PC-3 (cell line): ENCODE data around the gene GNG14.

ENCODE experiments used
- EZH2 ChIP-seq: fragments of 300-600 bp; sonication (generic); IDR thresholded peaks from one replicate; pipeline ENCODE4 v1.6.1; 2017; ENCODE audit warnings: antibody characterized with exemption, mild to moderate bottlenecking, low read length; ENCODE audit not compliant: unreplicated experiment
- EZH2phosphoT487 ChIP-seq: fragments of 300-600 bp; sonication (generic); IDR thresholded peaks from 2 replicates; pipeline ENCODE4 v1.6.1; 2018; ENCODE audit warnings: mild to moderate bottlenecking, antibody characterized with exemption, low read length, borderline replicate concordance
- TF ChIP-seq, protein P1 (sequence below): fragments of 300-600 bp; sonication (generic); conservative IDR thresholded peaks from 2 replicates; pipeline ENCODE4 v1.5.1; 2017; ENCODE audit warnings: antibody characterized with exemption, low read depth, mild to moderate bottlenecking, low read length

DNA sequence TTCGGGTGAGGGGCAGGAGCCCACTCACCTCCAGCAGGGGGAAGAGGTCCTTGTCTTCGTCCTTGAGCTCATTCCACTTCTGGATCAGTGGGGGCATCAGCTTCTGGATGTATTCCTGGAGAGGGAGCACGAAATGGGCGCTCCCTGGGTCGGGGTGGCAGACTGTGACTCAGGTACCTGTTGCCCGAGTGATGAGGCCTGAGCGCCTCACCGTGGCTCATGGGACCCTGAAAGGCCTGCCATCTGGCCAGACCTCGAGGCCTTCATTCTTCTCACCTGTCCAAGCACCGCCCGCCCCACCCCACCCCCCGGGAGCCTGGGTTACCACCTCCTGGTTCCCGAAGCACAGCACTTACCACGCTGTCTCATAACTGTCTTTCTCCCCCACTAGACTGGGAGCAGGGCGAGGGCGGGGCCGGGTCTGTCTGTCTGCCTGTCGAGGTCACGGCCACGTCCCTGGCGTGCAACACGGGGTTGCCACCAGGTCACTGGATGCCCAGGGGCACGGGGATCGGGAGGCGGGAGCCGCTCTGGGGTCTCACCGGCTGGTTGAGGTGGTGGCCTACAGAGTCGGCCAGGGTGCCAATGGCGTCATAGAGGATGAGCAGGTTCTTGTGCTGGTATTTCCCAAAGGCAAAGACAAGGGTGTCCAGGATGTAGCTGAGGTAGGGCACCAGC lies 18.0 kb downstream of the GNG14 start:
- TF ChIP-seq, protein P1, sequence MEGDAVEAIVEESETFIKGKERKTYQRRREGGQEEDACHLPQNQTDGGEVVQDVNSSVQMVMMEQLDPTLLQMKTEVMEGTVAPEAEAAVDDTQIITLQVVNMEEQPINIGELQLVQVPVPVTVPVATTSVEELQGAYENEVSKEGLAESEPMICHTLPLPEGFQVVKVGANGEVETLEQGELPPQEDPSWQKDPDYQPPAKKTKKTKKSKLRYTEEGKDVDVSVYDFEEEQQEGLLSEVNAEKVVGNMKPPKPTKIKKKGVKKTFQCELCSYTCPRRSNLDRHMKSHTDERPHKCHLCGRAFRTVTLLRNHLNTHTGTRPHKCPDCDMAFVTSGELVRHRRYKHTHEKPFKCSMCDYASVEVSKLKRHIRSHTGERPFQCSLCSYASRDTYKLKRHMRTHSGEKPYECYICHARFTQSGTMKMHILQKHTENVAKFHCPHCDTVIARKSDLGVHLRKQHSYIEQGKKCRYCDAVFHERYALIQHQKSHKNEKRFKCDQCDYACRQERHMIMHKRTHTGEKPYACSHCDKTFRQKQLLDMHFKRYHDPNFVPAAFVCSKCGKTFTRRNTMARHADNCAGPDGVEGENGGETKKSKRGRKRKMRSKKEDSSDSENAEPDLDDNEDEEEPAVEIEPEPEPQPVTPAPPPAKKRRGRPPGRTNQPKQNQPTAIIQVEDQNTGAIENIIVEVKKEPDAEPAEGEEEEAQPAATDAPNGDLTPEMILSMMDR: no peak
- TF ChIP-seq EZH2: no peak
- no peak for TF ChIP-seq EZH2phosphoT487
